ENCODE results near the gene HAGH.
"Not testable (repeated sequence)": the region's sequence is repeated elsewhere in the genome, so short reads cannot be mapped to it uniquely, and the experiment has no call there.

HAGH gene

GRCh38 chr16:1810106-1810505 lies 16.5 kb downstream of the HAGH start:
- no peak for DNase-seq

GRCh38 chr16:1809281-1809801 lies 17.3 kb downstream of the HAGH start:
- no peak for DNase-seq

GRCh38 chr16:1808691-1809090 lies 17.9 kb downstream of the HAGH start:
- DNase-seq, result no peak

GRCh38 chr16:1807626-1808025 lies 19.0 kb downstream of the HAGH start:
- no peak for DNase-seq

DNA sequence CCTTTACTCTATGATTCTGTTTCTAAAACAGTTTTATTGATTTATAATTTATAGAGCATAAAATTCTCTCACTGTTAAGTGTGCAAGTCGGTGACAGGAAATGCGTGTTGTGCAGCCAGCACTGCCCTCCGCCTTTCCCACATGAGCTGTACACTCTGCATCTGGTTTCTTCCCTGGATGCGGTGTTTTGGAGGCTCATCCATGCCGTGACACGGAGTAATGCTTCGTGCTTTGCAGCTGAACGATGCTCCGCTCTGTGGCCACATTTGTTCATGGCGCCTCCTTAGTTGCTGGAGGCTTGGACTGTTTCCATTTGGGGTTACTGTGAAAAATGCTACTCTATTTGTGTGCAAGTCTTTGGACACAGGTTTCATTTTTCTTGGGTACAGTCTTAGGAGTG lies 25.9 kb downstream of the HAGH start:
- DNase-seq, result no peak

GRCh38 chr16:1799263-1799662 lies 27.4 kb downstream of the HAGH start:
- not testable (repeated sequence) for DNase-seq

DNA sequence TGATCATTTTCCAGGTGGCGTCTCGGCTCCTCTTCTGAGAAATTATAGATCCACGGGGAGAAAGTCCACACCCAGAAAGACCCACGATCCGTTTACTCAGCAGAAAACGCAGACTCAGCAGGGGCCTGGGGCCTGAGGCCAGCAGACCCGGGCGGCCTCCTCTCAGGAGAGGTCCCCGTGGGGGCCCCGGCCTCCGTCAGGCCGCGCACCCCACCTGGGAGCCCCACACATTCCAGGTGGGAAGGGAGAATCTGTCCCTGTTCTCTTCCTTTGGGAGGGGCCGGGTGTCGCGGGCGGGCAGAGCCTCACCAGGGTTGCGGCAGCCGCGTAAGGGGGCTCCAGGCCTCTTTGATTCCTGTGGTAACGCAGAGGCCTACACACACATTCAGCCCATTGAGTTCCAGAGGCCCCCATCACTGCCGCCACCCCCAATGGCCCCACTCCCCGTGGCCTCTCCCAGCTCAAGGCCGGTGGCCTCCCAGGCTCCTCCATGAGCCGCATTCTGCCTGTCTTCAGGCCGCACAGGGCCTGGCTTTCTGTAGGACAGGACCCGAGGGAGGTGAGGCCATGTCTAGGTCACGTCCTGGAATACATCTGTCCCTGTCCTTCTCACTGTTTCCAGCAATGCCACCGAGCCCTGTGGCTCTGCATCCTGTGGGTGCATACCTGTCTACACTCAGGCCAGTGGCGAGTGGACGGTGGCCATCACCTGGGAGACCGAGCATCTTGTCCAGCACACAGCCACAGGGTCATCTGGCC lies 31.5 kb downstream of the HAGH start:
- DNase-seq, result no peak

- peak; percentile 38 for DNase-seq
These were observed 32.3 kb downstream of the HAGH start for GRCh38 chr16:1794221-1794871.

GRCh38 chr16:1793578-1794220 lies 32.9 kb downstream of the HAGH start, which contains the start of gene IGFALS:
TSS of gene IGFALS (minus strand) at chr16:1793705. CDS start at chr16:1793652, 53 bp downstream.
- DNase-seq, result no peak

DNA sequence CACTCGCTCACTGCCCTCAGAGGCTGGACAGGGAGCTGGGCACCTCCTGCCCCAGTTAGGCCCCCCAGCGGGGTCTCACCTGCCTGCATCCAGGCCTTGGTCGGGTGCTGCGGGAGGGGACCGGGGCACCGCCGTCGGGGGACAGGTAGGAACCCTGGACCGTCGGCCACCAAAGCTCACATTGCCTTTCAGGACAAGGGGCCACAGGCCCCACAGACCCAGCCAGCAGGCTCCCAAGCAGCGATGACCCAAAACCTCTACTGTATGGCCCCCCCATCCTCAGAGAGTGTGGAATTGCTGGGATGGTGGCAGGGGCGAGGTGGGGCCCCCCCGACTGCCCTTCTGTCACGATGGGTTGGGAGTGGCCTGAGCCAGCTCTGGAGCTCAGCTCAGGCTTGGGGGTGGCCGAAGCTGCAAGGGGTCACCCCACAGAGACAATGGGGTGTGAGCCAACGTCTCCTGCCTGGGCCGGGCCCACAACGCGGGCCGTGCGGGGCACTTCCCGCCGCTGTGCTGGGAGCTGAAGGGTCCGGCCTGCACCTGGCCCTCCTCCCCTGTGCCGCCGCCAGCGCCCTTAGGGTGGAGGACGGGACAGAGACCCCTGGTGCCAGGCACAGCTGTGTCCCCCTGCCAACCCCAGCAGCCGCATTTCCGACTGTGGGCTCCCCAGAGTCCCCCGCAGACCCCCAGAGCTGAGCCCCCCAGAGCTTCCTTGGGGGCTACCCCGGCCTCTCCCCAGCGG lies 33.6 kb downstream of the HAGH start:
- no peak for DNase-seq

DNA sequence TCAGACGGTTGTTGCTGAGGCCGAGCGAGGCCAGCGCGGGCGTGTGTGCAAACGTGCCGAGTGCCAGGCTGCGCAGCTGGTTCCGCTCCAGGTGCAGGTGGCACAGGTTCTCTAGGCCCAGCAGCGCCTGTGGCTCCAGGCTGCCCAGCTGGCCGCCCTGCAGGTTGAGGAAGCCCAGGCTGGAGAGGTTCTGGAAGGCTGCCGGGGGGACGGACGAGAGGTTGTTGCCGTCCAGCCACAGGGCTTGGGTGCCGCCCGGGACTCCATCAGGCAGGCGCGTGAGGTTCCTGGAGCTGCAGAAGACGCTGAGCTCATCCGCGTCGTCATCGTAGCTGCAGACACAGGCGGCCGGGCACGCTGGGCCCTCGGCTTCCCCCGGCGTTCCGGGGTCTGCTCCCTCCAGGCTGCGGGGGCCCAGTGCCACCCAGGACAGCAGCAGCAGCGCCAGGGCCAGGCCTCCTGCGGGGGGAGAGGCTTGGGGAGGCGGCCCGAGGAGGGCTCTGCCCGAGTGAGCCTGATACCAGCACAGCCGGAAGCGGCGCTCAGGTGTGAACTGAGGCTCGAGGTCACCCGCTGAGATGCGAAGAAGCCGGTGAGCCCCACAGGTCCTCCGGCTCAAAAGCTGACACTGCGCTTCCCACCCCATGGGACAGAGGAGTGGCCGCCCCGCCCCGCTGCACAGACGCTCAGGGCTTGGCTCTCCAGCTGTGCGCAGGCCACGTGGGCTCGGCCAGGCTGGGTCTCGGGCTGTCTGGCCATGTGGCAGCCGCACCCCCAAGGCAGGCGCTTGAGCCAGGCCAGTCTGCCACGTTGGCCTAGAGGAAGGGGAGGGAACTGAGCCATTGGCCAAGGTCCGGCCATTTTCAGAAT lies 34.4 kb downstream of the HAGH start:
- DNase-seq, result no peak

GRCh38 chr16:1791256-1791942 lies 35.2 kb downstream of the HAGH start:
- DNase-seq, result no peak

- DNase-seq, result no peak
These were observed 35.9 kb downstream of the HAGH start for GRCh38 chr16:1790611-1791255.

DNA sequence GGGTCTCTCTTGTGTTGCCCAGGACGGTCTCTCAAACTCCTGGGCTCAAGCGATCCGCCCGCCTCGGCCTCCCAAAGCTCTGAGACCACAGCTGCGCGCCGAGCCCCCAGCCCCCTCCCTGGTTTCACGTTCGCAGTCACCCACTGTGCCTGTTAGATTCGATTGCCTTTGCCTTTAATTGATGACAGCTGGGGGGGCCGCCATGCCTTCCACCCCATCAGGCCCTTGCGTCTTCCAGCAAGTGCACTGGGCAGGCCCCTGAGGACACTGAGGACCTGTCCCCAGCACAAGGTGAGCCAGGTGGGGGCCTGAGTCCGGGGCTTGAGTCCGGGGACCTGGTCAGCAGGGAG lies 36.4 kb downstream of the HAGH start:
- no peak for DNase-seq

GRCh38 chr16:1789643-1790045 lies 37.0 kb downstream of the HAGH start:
- DNase-seq, result no peak

- DNase-seq, result no peak
These were observed 37.9 kb downstream of the HAGH start for GRCh38 chr16:1788708-1789100.

GRCh38 chr16:1788095-1788707 lies 38.4 kb downstream of the HAGH start:
- no peak for DNase-seq

DNA sequence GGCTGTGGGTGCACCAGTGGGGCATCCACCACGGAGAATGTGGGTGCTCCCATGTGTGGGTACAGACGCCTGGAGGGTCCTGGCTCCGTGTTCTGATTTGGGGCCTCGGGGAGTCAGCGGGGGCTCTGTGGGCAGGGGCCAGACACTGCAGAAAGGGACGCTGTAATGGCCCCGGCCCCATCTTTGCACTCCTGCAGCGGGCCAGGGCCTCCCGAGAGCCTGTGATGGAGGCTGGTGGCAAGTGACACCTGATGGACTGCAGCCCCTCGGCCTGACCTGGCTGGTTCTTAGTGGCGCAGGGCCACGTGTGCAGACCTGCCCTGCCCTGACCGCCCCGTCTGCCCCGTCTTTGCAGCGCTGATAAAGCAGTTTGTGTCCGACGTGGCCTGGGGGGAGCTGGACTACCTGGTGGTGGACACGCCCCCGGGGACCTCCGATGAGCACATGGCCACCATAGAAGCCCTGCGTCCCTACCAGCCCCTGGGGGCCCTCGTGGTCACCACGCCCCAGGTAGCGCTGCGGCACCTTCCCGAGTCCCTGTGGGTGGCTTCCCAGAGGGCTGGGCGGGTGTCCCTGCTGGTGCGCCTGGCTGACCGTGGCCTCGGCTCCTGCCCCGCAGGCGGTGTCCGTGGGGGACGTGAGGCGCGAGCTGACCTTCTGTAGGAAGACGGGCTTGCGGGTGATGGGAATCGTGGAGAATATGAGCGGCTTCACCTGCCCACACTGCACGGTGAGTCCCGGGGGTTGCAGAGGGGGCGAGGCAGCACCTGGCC lies 39.1 kb downstream of the HAGH start:
- DNase-seq, result no peak

DNA sequence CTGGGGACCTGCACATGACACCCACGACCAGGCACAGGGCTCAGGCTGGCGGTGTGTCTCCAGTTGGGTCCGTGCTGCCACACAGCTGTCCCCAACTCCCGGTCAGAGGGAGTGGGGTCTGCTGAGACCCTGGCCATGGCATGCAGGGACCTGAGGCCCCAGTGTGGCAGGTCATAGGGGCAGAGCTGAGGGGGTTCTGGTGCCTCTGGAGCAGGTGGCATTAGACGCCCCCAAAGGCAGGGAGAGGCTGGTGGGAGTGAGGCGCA lies 39.6 kb downstream of the HAGH start:
- no peak for DNase-seq

All from DMS79 (cell line).